ENCODE data around the gene RASEF. TPM values are rescaled to one million over a fixed set of nuclear protein-coding genes. Genes with fewer than 3 reads are reported as not detected.
"Not testable (repeated sequence)": the region's sequence is repeated elsewhere in the genome, so short reads cannot be mapped to it uniquely, and the experiment has no call there.

The RASEF gene
- polyA plus RNA-seq, 2 donors: 3.8 to 4.3 TPM

- not testable (repeated sequence) for H3K4me1 ChIP-seq (ENCODE audit: control insufficient read depth in 2 of 2, insufficient read depth in 2 of 2, low read length in 1 of 2); H3K27ac ChIP-seq (ENCODE audit: low read depth in 2 of 2, low read length in 1 of 2); H3K36me3 ChIP-seq (ENCODE audit: control insufficient read depth in 2 of 2, insufficient read depth in 2 of 2, low read length in 1 of 2); H3K9me3 ChIP-seq (ENCODE audit: control insufficient read depth in 2 of 2, insufficient read depth in 1 of 2, low read depth in 1 of 2, low read length in 1 of 2); H3K4me3 ChIP-seq (ENCODE audit: low read depth in 1 of 2, low read length in 2 of 2); H3K27me3 ChIP-seq (ENCODE audit: control insufficient read depth in 1 of 2, insufficient read depth in 2 of 2, low read length in 2 of 2)
- WGBS, 2 donors: 85 to 86% methylated on average over 7 of the region's 7 CpGs
Observed at GRCh38 chr9:83075932-83076331, 13.0 kb upstream of the RASEF start.

- H3K36me3 ChIP-seq (ENCODE audit: control insufficient read depth in 2 of 2, insufficient read depth in 2 of 2, low read length in 1 of 2); H3K4me1 ChIP-seq (ENCODE audit: control insufficient read depth in 2 of 2, insufficient read depth in 2 of 2, low read length in 1 of 2); H3K9me3 ChIP-seq (ENCODE audit: control insufficient read depth in 2 of 2, insufficient read depth in 1 of 2, low read depth in 1 of 2, low read length in 1 of 2); H3K27ac ChIP-seq (ENCODE audit: low read depth in 2 of 2, low read length in 1 of 2); H3K27me3 ChIP-seq (ENCODE audit: control insufficient read depth in 1 of 2, insufficient read depth in 2 of 2, low read length in 2 of 2); H3K4me3 ChIP-seq (ENCODE audit: low read depth in 1 of 2, low read length in 2 of 2): not testable (repeated sequence)
Observed at GRCh38 chr9:83072498-83072897, 9.6 kb upstream of the RASEF start.

GRCh38 chr9:83071626-83072025, 8.7 kb upstream of the RASEF start:
- H3K4me1 ChIP-seq (ENCODE audit: control insufficient read depth in 2 of 2, insufficient read depth in 2 of 2, low read length in 1 of 2): no peaks in the 10 kb centered on the region
- no peaks in the 10 kb centered on the region for H3K27me3 ChIP-seq (ENCODE audit: control insufficient read depth in 1 of 2, insufficient read depth in 2 of 2, low read length in 2 of 2)
- no peaks in the 10 kb centered on the region for H3K36me3 ChIP-seq (ENCODE audit: control insufficient read depth in 2 of 2, insufficient read depth in 2 of 2, low read length in 1 of 2)
- no peak overlapping the region for H3K27ac ChIP-seq (ENCODE audit: low read depth in 2 of 2, low read length in 1 of 2)
- H3K4me3 ChIP-seq (ENCODE audit: low read depth in 1 of 2, low read length in 2 of 2): no peak overlapping the region
- 66 to 78% methylated on average over 2 of the region's 2 CpGs for WGBS, 2 donors
- no peaks in the 10 kb centered on the region for H3K9me3 ChIP-seq (ENCODE audit: control insufficient read depth in 2 of 2, insufficient read depth in 1 of 2, low read depth in 1 of 2, low read length in 1 of 2)

GRCh38 chr9:83070261-83070660, 7.3 kb upstream of the RASEF start:
- H3K4me1 ChIP-seq (ENCODE audit: control insufficient read depth in 2 of 2, insufficient read depth in 2 of 2, low read length in 1 of 2): no peaks in the 10 kb centered on the region

GRCh38 chr9:83069651-83070050, 6.7 kb upstream of the RASEF start:
- Histone ChIP-seq H3K27ac (ENCODE audit: low read depth in 2 of 2, low read length in 1 of 2) (no peak overlapping the region), H3K4me3 (ENCODE audit: low read depth in 1 of 2, low read length in 2 of 2) (no peak overlapping the region), H3K9me3 (ENCODE audit: control insufficient read depth in 2 of 2, insufficient read depth in 1 of 2, low read depth in 1 of 2, low read length in 1 of 2) (no peaks in the 10 kb centered on the region), H3K36me3 (ENCODE audit: control insufficient read depth in 2 of 2, insufficient read depth in 2 of 2, low read length in 1 of 2) (no peaks in the 10 kb centered on the region), H3K27me3 (ENCODE audit: control insufficient read depth in 1 of 2, insufficient read depth in 2 of 2, low read length in 2 of 2) (no peaks in the 10 kb centered on the region), H3K4me1 (ENCODE audit: control insufficient read depth in 2 of 2, insufficient read depth in 2 of 2, low read length in 1 of 2) (no peaks in the 10 kb centered on the region)
- WGBS, 2 donors: 67 to 68% methylated on average over 1 of the region's 1 CpG

More at GRCh38 chr9:83070261-83070660, 7.3 kb upstream of the RASEF start:
- no peaks in the 10 kb centered on the region for H3K27me3 ChIP-seq (ENCODE audit: control insufficient read depth in 1 of 2, insufficient read depth in 2 of 2, low read length in 2 of 2)
- no peak overlapping the region for H3K4me3 ChIP-seq (ENCODE audit: low read depth in 1 of 2, low read length in 2 of 2)
- H3K36me3 ChIP-seq (ENCODE audit: control insufficient read depth in 2 of 2, insufficient read depth in 2 of 2, low read length in 1 of 2): no peaks in the 10 kb centered on the region
- no peaks in the 10 kb centered on the region for H3K9me3 ChIP-seq (ENCODE audit: control insufficient read depth in 2 of 2, insufficient read depth in 1 of 2, low read depth in 1 of 2, low read length in 1 of 2)
- no peak overlapping the region for H3K27ac ChIP-seq (ENCODE audit: low read depth in 2 of 2, low read length in 1 of 2)

GRCh38 chr9:83068414-83068813, 5.5 kb upstream of the RASEF start:
- H3K27me3 ChIP-seq (ENCODE audit: control insufficient read depth in 1 of 2, insufficient read depth in 2 of 2, low read length in 2 of 2): no peaks in the 10 kb centered on the region
- H3K36me3 ChIP-seq (ENCODE audit: control insufficient read depth in 2 of 2, insufficient read depth in 2 of 2, low read length in 1 of 2): no peaks in the 10 kb centered on the region
- 47 to 62% methylated on average over 1 of the region's 1 CpG for WGBS, 2 donors
- H3K4me3 ChIP-seq (ENCODE audit: low read depth in 1 of 2, low read length in 2 of 2): no peak overlapping the region
- no peak overlapping the region for H3K27ac ChIP-seq (ENCODE audit: low read depth in 2 of 2, low read length in 1 of 2)
- H3K4me1 ChIP-seq (ENCODE audit: control insufficient read depth in 2 of 2, insufficient read depth in 2 of 2, low read length in 1 of 2): no peaks in the 10 kb centered on the region
- no peaks in the 10 kb centered on the region for H3K9me3 ChIP-seq (ENCODE audit: control insufficient read depth in 2 of 2, insufficient read depth in 1 of 2, low read depth in 1 of 2, low read length in 1 of 2)

- H3K27ac ChIP-seq (ENCODE audit: low read depth in 2 of 2, low read length in 1 of 2): no peak overlapping the region
- H3K9me3 ChIP-seq (ENCODE audit: control insufficient read depth in 2 of 2, insufficient read depth in 1 of 2, low read depth in 1 of 2, low read length in 1 of 2): no peaks in the 10 kb centered on the region
- H3K27me3 ChIP-seq (ENCODE audit: control insufficient read depth in 1 of 2, insufficient read depth in 2 of 2, low read length in 2 of 2): no peaks in the 10 kb centered on the region
- no peaks in the 10 kb centered on the region for H3K36me3 ChIP-seq (ENCODE audit: control insufficient read depth in 2 of 2, insufficient read depth in 2 of 2, low read length in 1 of 2)
- no peak overlapping the region for H3K4me3 ChIP-seq (ENCODE audit: low read depth in 1 of 2, low read length in 2 of 2)
- WGBS, 2 donors: 83 to 84% methylated on average over 2 of the region's 2 CpGs
- peaks cover 0 to 3% of the 10 kb centered on the region in 2 donors for H3K4me1 ChIP-seq (ENCODE audit: control insufficient read depth in 2 of 2, insufficient read depth in 2 of 2, low read length in 1 of 2)
Observed at GRCh38 chr9:83067579-83067978, 4.6 kb upstream of the RASEF start.

- Histone ChIP-seq H3K9me3 (ENCODE audit: control insufficient read depth in 2 of 2, insufficient read depth in 1 of 2, low read depth in 1 of 2, low read length in 1 of 2) (no peaks in the 10 kb centered on the region), H3K4me3 (ENCODE audit: low read depth in 1 of 2, low read length in 2 of 2) (no peak overlapping the region), H3K4me1 (ENCODE audit: control insufficient read depth in 2 of 2, insufficient read depth in 2 of 2, low read length in 1 of 2) (peaks cover 0 to 3% of the 10 kb centered on the region in 2 donors), H3K27me3 (ENCODE audit: control insufficient read depth in 1 of 2, insufficient read depth in 2 of 2, low read length in 2 of 2) (no peaks in the 10 kb centered on the region), H3K36me3 (ENCODE audit: control insufficient read depth in 2 of 2, insufficient read depth in 2 of 2, low read length in 1 of 2) (no peaks in the 10 kb centered on the region), H3K27ac (ENCODE audit: low read depth in 2 of 2, low read length in 1 of 2) (no peak overlapping the region)
- 53 to 70% methylated on average over 5 of the region's 5 CpGs for WGBS, 2 donors
Observed at GRCh38 chr9:83066771-83067170, 3.8 kb upstream of the RASEF start.

GRCh38 chr9:83065233-83065632, 2.3 kb upstream of the RASEF start:
- WGBS, 2 donors: 84 to 95% methylated on average over 1 of the region's 1 CpG
- no peaks in the 10 kb centered on the region for H3K36me3 ChIP-seq (ENCODE audit: control insufficient read depth in 2 of 2, insufficient read depth in 2 of 2, low read length in 1 of 2)

GRCh38 chr9:83061990-83062650, 822 bp downstream of the RASEF start:
- peak overlapping the region; percentile 54 to 63 for H3K4me3 ChIP-seq (ENCODE audit: low read depth in 1 of 2, low read length in 2 of 2)
- 1 to 3% methylated on average over 51 to 53 of the region's 53 CpGs for WGBS, 2 donors
- H3K9me3 ChIP-seq (ENCODE audit: control insufficient read depth in 2 of 2, insufficient read depth in 1 of 2, low read depth in 1 of 2, low read length in 1 of 2): peaks cover 0 to 2% of the 10 kb centered on the region in 2 donors
- no peaks in the 10 kb centered on the region for H3K27me3 ChIP-seq (ENCODE audit: control insufficient read depth in 1 of 2, insufficient read depth in 2 of 2, low read length in 2 of 2)
- H3K27ac ChIP-seq (ENCODE audit: low read depth in 2 of 2, low read length in 1 of 2): peak overlapping the region; percentile 88 to 90
- peaks cover 3 to 4% of the 10 kb centered on the region in 2 donors for H3K4me1 ChIP-seq (ENCODE audit: control insufficient read depth in 2 of 2, insufficient read depth in 2 of 2, low read length in 1 of 2)
- H3K36me3 ChIP-seq (ENCODE audit: control insufficient read depth in 2 of 2, insufficient read depth in 2 of 2, low read length in 1 of 2): no peaks in the 10 kb centered on the region

More at GRCh38 chr9:83065233-83065632, 2.3 kb upstream of the RASEF start:
- H3K27ac ChIP-seq (ENCODE audit: low read depth in 2 of 2, low read length in 1 of 2): no peak overlapping the region
- no peaks in the 10 kb centered on the region for H3K9me3 ChIP-seq (ENCODE audit: control insufficient read depth in 2 of 2, insufficient read depth in 1 of 2, low read depth in 1 of 2, low read length in 1 of 2)
- H3K4me1 ChIP-seq (ENCODE audit: control insufficient read depth in 2 of 2, insufficient read depth in 2 of 2, low read length in 1 of 2): peaks cover 0 to 3% of the 10 kb centered on the region in 2 donors
- no peaks in the 10 kb centered on the region for H3K27me3 ChIP-seq (ENCODE audit: control insufficient read depth in 1 of 2, insufficient read depth in 2 of 2, low read length in 2 of 2)
- no peak overlapping the region for H3K4me3 ChIP-seq (ENCODE audit: low read depth in 1 of 2, low read length in 2 of 2)

Data from esophagus (tissue), 2 donors.